Astrocyte (in vitro differentiated cells and primary cell): ENCODE results near the gene LPO. TPM values are rescaled to one million over a fixed set of nuclear protein-coding genes. Genes with fewer than 3 reads are reported as not detected.

Experiments used
- DNase-seq: peaks from one replicate; pipeline ENCODE4 v3.0.0-alpha.2; 2010; ENCODE audit warnings: low read depth
- FAIRE-seq: peaks from 2 replicates; lab custom pipeline; 2011; peaks lifted over from hg19 to GRCh38; lab: Jason Lieb, UNC
- H2AFZ ChIP-seq: 2 replicates; pipeline ENCODE4 v1.6.0; 2012; ENCODE audit warnings: low read depth, low read length, inconsistent platforms
- H3K27ac ChIP-seq: 2 replicates; pipeline ENCODE4 v1.5.1; 2011; ENCODE audit warnings: low read depth, low read length, inconsistent platforms
- H3K27me3 ChIP-seq: 2 replicates; pipeline ENCODE4 v1.6.0; 2011; ENCODE audit warnings: low read length, inconsistent platforms; ENCODE audit not compliant: insufficient read depth
- H3K36me3 ChIP-seq: 2 replicates; pipeline ENCODE4 v1.5.1; 2011; ENCODE audit warnings: low read length, inconsistent platforms; ENCODE audit not compliant: insufficient read depth
- H3K4me1 ChIP-seq: 2 replicates; pipeline ENCODE4 v1.5.1; 2011; ENCODE audit warnings: low read length, inconsistent platforms; ENCODE audit not compliant: insufficient read depth
- H3K4me2 ChIP-seq: 2 replicates; pipeline ENCODE4 v1.6.0; 2012; ENCODE audit warnings: low read length, inconsistent platforms
- H3K4me3 ChIP-seq: 2 replicates; pipeline ENCODE4 v1.5.1; 2011; ENCODE audit warnings: low read depth, mild to moderate bottlenecking, low read length, inconsistent platforms; ENCODE audit not compliant: insufficient read depth
- H3K79me2 ChIP-seq: 2 replicates; pipeline ENCODE4 v1.6.0; 2012; ENCODE audit warnings: mild to moderate bottlenecking, low read length, inconsistent platforms; ENCODE audit not compliant: insufficient read depth
- H3K9ac ChIP-seq: 2 replicates; pipeline ENCODE4 v1.6.0; 2012; ENCODE audit warnings: mild to moderate bottlenecking, low read length, inconsistent platforms
- H3K9me3 ChIP-seq: 2 replicates; pipeline ENCODE4 v1.5.1; 2012; ENCODE audit warnings: low read depth, mild to moderate bottlenecking, low read length, inconsistent platforms; ENCODE audit not compliant: insufficient read depth
- H4K20me1 ChIP-seq: 2 replicates; pipeline ENCODE4 v1.6.0; 2012; ENCODE audit warnings: low read length, inconsistent platforms; ENCODE audit not compliant: insufficient read depth
- H3K27ac Mint-ChIP-seq: one replicate; pipeline ENCODE4 v1.8.0; 2021; ENCODE audit warnings: mild to moderate bottlenecking, mixed read lengths; ENCODE audit not compliant: unreplicated experiment
- H3K27me3 Mint-ChIP-seq: one replicate; pipeline ENCODE4 v1.8.0; 2021; ENCODE audit warnings: low read depth, mixed read lengths; ENCODE audit not compliant: unreplicated experiment
- H3K36me3 Mint-ChIP-seq: one replicate; pipeline ENCODE4 v1.8.0; 2021; ENCODE audit warnings: low read depth, mixed read lengths; ENCODE audit not compliant: unreplicated experiment
- H3K4me1 Mint-ChIP-seq: one replicate; pipeline ENCODE4 v1.8.0; 2021; ENCODE audit warnings: low read depth, mixed read lengths; ENCODE audit not compliant: unreplicated experiment
- H3K4me3 Mint-ChIP-seq: one replicate; pipeline ENCODE4 v1.8.0; 2021; ENCODE audit warnings: mild to moderate bottlenecking, moderate library complexity, mixed read lengths; ENCODE audit not compliant: unreplicated experiment
- H3K9me3 Mint-ChIP-seq: one replicate; pipeline ENCODE4 v1.8.0; 2021; ENCODE audit warnings: mild to moderate bottlenecking, mixed read lengths; ENCODE audit not compliant: unreplicated experiment
- EZH2 ChIP-seq: IDR thresholded peaks from 2 replicates; pipeline ENCODE4 v1.6.1; 2012; ENCODE audit warnings: mild to moderate bottlenecking, low read length, inconsistent platforms; ENCODE audit not compliant: insufficient read depth
- total RNA-seq: library from RNA; stranded (reverse); gene quantifications from 2 replicates; pipeline ENCODE4 v1.2.1, GENCODE V29; 2021
- TF ChIP-seq, protein P1 (sequence below): IDR thresholded peaks from 2 replicates; pipeline ENCODE4 v1.5.1; 2011; ENCODE audit warnings: low read depth, mild to moderate bottlenecking, inconsistent platforms, low read length, moderate library complexity; ENCODE audit not compliant: insufficient read depth

LPO gene
- total RNA-seq, 1 donor from 2014 or later = not detected

- no peaks in the 10 kb centered on the region for H3K9me3 Mint-ChIP-seq
- DNase-seq = no peak
- TF ChIP-seq EZH2 = no peak
Measured at GRCh38 chr17:58204796-58205195, 33.6 kb upstream of the LPO start.

DNA sequence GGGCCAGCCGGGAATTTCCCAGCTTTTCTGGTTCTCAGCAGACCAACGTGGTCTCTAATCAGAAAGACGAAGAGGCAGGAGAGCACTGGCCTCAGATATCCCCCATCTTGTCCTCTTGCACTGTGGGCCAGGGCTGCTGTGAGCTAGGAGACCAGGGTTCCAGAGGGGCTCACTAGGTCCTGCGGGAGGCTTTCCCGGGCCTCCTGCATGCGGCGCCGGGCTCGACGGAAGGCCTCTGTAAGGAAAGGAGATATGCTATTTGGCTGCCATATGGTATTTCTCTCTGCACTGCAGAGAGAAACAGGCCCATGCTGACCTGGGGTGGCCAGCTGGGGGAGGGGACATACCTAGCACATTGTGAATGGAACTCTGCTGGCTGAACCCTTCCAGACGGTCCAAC is 32.4 kb upstream of the LPO start:
- DNase-seq = no peak

More at GRCh38 chr17:58204796-58205195, 33.6 kb upstream of the LPO start:
- H3K27ac ChIP-seq = no peak overlapping the region
- H3K4me1 ChIP-seq = no peaks in the 10 kb centered on the region
- H3K9ac ChIP-seq = no peak overlapping the region
- H3K9me3 ChIP-seq = no peaks in the 10 kb centered on the region
- H3K27me3 Mint-ChIP-seq = peaks cover 6% of the 10 kb centered on the region
- H4K20me1 ChIP-seq = no peaks in the 10 kb centered on the region
- no peak overlapping the region for H3K4me3 ChIP-seq
- H3K27ac Mint-ChIP-seq = no peak overlapping the region
- no peaks in the 10 kb centered on the region for H3K79me2 ChIP-seq
- H3K4me1 Mint-ChIP-seq = no peaks in the 10 kb centered on the region
- H2AFZ ChIP-seq = no peak overlapping the region
- FAIRE-seq = no peak
- no peak overlapping the region for H3K4me3 Mint-ChIP-seq
- peaks cover 10% of the 10 kb centered on the region for H3K36me3 Mint-ChIP-seq
- no peaks in the 10 kb centered on the region for H3K36me3 ChIP-seq
- no peaks in the 10 kb centered on the region for H3K27me3 ChIP-seq
- no peak overlapping the region for H3K4me2 ChIP-seq

GRCh38 chr17:58207451-58207850 is 30.9 kb upstream of the LPO start:
- Mint-ChIP-seq H3K27me3 (no peaks in the 10 kb centered on the region), H3K36me3 (peaks cover 21% of the 10 kb centered on the region), H3K4me3 (no peak overlapping the region), H3K4me1 (no peaks in the 10 kb centered on the region), H3K9me3 (no peaks in the 10 kb centered on the region), H3K27ac (no peak overlapping the region)
- no peak overlapping the region for H3K9ac ChIP-seq
- H3K4me3 ChIP-seq = no peak overlapping the region
- no peaks in the 10 kb centered on the region for H3K27me3 ChIP-seq
- no peak for FAIRE-seq
- H4K20me1 ChIP-seq = no peaks in the 10 kb centered on the region
- no peak for DNase-seq
- H2AFZ ChIP-seq = no peak overlapping the region
- H3K27ac ChIP-seq = no peak overlapping the region
- no peak for TF ChIP-seq EZH2
- TF ChIP-seq, protein P1, sequence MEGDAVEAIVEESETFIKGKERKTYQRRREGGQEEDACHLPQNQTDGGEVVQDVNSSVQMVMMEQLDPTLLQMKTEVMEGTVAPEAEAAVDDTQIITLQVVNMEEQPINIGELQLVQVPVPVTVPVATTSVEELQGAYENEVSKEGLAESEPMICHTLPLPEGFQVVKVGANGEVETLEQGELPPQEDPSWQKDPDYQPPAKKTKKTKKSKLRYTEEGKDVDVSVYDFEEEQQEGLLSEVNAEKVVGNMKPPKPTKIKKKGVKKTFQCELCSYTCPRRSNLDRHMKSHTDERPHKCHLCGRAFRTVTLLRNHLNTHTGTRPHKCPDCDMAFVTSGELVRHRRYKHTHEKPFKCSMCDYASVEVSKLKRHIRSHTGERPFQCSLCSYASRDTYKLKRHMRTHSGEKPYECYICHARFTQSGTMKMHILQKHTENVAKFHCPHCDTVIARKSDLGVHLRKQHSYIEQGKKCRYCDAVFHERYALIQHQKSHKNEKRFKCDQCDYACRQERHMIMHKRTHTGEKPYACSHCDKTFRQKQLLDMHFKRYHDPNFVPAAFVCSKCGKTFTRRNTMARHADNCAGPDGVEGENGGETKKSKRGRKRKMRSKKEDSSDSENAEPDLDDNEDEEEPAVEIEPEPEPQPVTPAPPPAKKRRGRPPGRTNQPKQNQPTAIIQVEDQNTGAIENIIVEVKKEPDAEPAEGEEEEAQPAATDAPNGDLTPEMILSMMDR = no peak
- peaks cover 6% of the 10 kb centered on the region for H3K36me3 ChIP-seq
- no peaks in the 10 kb centered on the region for H3K4me1 ChIP-seq
- no peaks in the 10 kb centered on the region for H3K9me3 ChIP-seq
- H3K4me2 ChIP-seq = no peak overlapping the region
- no peaks in the 10 kb centered on the region for H3K79me2 ChIP-seq

More for the DNA sequence above, 32.4 kb upstream of the LPO start:
- peaks cover 2% of the 10 kb centered on the region for H3K36me3 ChIP-seq
- no peak overlapping the region for H2AFZ ChIP-seq
- H3K27ac ChIP-seq = no peak overlapping the region
- no peaks in the 10 kb centered on the region for H3K4me1 Mint-ChIP-seq
- H3K36me3 Mint-ChIP-seq = peaks cover 21% of the 10 kb centered on the region
- H3K9ac ChIP-seq = no peak overlapping the region
- TF ChIP-seq EZH2 = no peak
- TF ChIP-seq, protein P1 = no peak
- no peak overlapping the region for H3K4me2 ChIP-seq
- no peak for FAIRE-seq
- no peaks in the 10 kb centered on the region for H3K9me3 Mint-ChIP-seq
- H3K9me3 ChIP-seq = no peaks in the 10 kb centered on the region
- no peaks in the 10 kb centered on the region for H3K27me3 ChIP-seq
- H3K4me3 Mint-ChIP-seq = no peak overlapping the region
- no peaks in the 10 kb centered on the region for H3K4me1 ChIP-seq
- H4K20me1 ChIP-seq = no peaks in the 10 kb centered on the region
- H3K27me3 Mint-ChIP-seq = no peaks in the 10 kb centered on the region
- no peak overlapping the region for H3K27ac Mint-ChIP-seq
- no peak overlapping the region for H3K4me3 ChIP-seq
- no peaks in the 10 kb centered on the region for H3K79me2 ChIP-seq
